Gastrocnemius medialis (tissue), 4 donors: Measurements from ENCODE around the gene LAMTOR2.

Experiments
- CTCF ChIP-seq, 5 experiments: fragments of 450-650 bp in 3 of 5; fragments of 200-600 bp in 2 of 5; sonication (generic) in 2 of 5; IDR thresholded peaks in 4 of 5; conservative IDR thresholded peaks in 1 of 5; 1 replicate in 4 of 5; 2 replicates in 1 of 5; pipeline ENCODE4 v1.5.1; 2016 to 2019; ENCODE audit warnings: antibody characterized with exemption in 5 of 5, mild to moderate bottlenecking in 3 of 5, moderate library complexity in 3 of 5
- POLR2A ChIP-seq, 2 donors: fragments of 450-650 bp; IDR thresholded peaks; one replicate each; pipeline ENCODE4 v1.6.1; 2017; ENCODE audit warnings: antibody characterized with exemption in 2 of 2, mild to moderate bottlenecking in 2 of 2, moderate library complexity in 2 of 2

GRCh38 chr1:156086256-156086662 is 31.7 kb downstream of the LAMTOR2 start:
- TF ChIP-seq CTCF (IDR thresholded peaks at IDR 0.05 in 4 of 5, conservative IDR thresholded peaks at IDR 0.05 in 1 of 5) = no peak
- TF ChIP-seq POLR2A (IDR thresholded peaks at IDR 0.05) = no peak
